HEK293T (cell line): ENCODE measurements around the gene ATOH8.

Experiments used
- FOXA1 ChIP-seq: fragments of 450-650 bp; IDR thresholded peaks from 2 replicates; pipeline ENCODE4 v1.6.1; 2016; ENCODE audit warnings: mild to moderate bottlenecking
- FOXK2 ChIP-seq: fragments of 450-650 bp; IDR thresholded peaks from 2 replicates; pipeline ENCODE4 v1.6.1; 2016; ENCODE audit warnings: mild to moderate bottlenecking
- L3MBTL2 ChIP-seq: fragments of 450-650 bp; conservative IDR thresholded peaks from 2 replicates; pipeline ENCODE4 v1.6.1; 2016; ENCODE audit warnings: mild to moderate bottlenecking
- LEF1 ChIP-seq: fragments of 450-650 bp; IDR thresholded peaks from 2 replicates; pipeline ENCODE4 v1.6.1; 2017; ENCODE audit warnings: mild to moderate bottlenecking, borderline replicate concordance
- SP1 ChIP-seq: fragments of 450-650 bp; IDR thresholded peaks from 2 replicates; pipeline ENCODE4 v1.6.1; 2017
- SUZ12 ChIP-seq: fragments of 450-650 bp; IDR thresholded peaks from 2 replicates; pipeline ENCODE4 v1.6.1; 2016; ENCODE audit warnings: mild to moderate bottlenecking
- ZNF384 ChIP-seq: fragments of 450-650 bp; IDR thresholded peaks from 2 replicates; pipeline ENCODE4 v1.6.1; 2016

DNA sequence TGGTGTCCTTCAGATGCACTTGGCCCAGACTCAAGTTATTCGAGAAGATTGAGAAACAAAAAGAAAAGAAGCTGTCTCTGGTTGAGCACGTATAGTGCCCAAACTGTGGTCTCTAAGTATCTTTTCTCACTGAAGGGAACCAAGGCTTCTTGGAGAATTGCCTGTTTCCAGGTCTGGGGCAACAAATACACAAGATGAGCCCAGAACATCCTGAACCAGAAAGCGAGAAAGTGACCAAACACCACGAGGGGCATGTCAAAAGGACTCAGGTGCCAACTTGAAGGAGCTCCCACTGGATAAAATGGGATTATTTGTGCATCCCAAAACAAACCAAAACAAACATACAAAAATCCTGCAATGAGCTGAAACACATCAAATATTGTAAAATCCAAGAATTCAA, 13.6 kb upstream of the ATOH8 start:
- TF ChIP-seq L3MBTL2 (no peak), SP1 (no peak), FOXK2 (no peak), ZNF384 (no peak), FOXA1 (no peak), SUZ12 (no peak), LEF1 (no peak)
